Fibroblast of gingiva (primary cell): ENCODE measurements around the gene PGLYRP4.

Source experiments
- DNase-seq: peaks from one replicate; pipeline ENCODE4 v3.0.0-alpha.2; 2011; ENCODE audit warnings: low read depth

PGLYRP4 gene

GRCh38 chr1:153348511-153349362, at the start of gene PGLYRP4:
TSS of gene PGLYRP4 (minus strand) at chr1:153348841. CDS start at chr1:153347932, 909 bp downstream.
- DNase-seq: no peak

GRCh38 chr1:153397924-153398651, 49.4 kb upstream of the PGLYRP4 start:
- no peak for DNase-seq

- DNase-seq: no peak
These were observed 48.6 kb upstream of the PGLYRP4 start for GRCh38 chr1:153397051-153397923.

- no peak for DNase-seq
These were observed 47.8 kb upstream of the PGLYRP4 start for GRCh38 chr1:153396461-153396860.

- no peak for DNase-seq
These were observed 47.1 kb upstream of the PGLYRP4 start for GRCh38 chr1:153395776-153396175.

GRCh38 chr1:153395136-153395685, 46.6 kb upstream of the PGLYRP4 start:
- no peak for DNase-seq

- no peak for DNase-seq
These were observed 45.8 kb upstream of the PGLYRP4 start for GRCh38 chr1:153394391-153394790.

- DNase-seq: no peak
These were observed 45.3 kb upstream of the PGLYRP4 start for GRCh38 chr1:153393926-153394325.

GRCh38 chr1:153392822-153393221, 44.2 kb upstream of the PGLYRP4 start:
- no peak for DNase-seq

- no peak for DNase-seq
These were observed 43.6 kb upstream of the PGLYRP4 start for GRCh38 chr1:153392258-153392657.

GRCh38 chr1:153390938-153391710, 42.5 kb upstream of the PGLYRP4 start, which contains the start of gene S100A8:
TSS of gene S100A8 (minus strand) at chr1:153391073. CDS start at chr1:153390535, 538 bp downstream.
- DNase-seq: no peak

GRCh38 chr1:153389973-153390879, 41.6 kb upstream of the PGLYRP4 start:
- no peak for DNase-seq

- DNase-seq: no peak
These were observed 40.8 kb upstream of the PGLYRP4 start for GRCh38 chr1:153389401-153389800.

GRCh38 chr1:153387785-153388184, 39.1 kb upstream of the PGLYRP4 start:
- no peak for DNase-seq

- no peak for DNase-seq
These were observed 38.4 kb upstream of the PGLYRP4 start for GRCh38 chr1:153387001-153387400.

- DNase-seq: no peak
These were observed 37.9 kb upstream of the PGLYRP4 start for GRCh38 chr1:153386500-153386901.

- DNase-seq: no peak
These were observed 36.4 kb upstream of the PGLYRP4 start for GRCh38 chr1:153384958-153385580.

GRCh38 chr1:153380711-153381110, 32.1 kb upstream of the PGLYRP4 start:
- DNase-seq: no peak

GRCh38 chr1:153379591-153379990, 30.9 kb upstream of the PGLYRP4 start:
- no peak for DNase-seq
